ENCODE results near the gene GRPEL1. TPM values are rescaled to one million over a fixed set of nuclear protein-coding genes. Genes with fewer than 3 reads are reported as not detected.
A peak's percentile ranks its signal among the peaks of the same experiment; 100 is the strongest.

Gene GRPEL1
- total and polyA plus RNA-seq, 2 of the 13 experiments (the other 11 are each of a cell fraction or from before 2014, with no cell fraction given), result 32.3 to 141 TPM

DNA sequence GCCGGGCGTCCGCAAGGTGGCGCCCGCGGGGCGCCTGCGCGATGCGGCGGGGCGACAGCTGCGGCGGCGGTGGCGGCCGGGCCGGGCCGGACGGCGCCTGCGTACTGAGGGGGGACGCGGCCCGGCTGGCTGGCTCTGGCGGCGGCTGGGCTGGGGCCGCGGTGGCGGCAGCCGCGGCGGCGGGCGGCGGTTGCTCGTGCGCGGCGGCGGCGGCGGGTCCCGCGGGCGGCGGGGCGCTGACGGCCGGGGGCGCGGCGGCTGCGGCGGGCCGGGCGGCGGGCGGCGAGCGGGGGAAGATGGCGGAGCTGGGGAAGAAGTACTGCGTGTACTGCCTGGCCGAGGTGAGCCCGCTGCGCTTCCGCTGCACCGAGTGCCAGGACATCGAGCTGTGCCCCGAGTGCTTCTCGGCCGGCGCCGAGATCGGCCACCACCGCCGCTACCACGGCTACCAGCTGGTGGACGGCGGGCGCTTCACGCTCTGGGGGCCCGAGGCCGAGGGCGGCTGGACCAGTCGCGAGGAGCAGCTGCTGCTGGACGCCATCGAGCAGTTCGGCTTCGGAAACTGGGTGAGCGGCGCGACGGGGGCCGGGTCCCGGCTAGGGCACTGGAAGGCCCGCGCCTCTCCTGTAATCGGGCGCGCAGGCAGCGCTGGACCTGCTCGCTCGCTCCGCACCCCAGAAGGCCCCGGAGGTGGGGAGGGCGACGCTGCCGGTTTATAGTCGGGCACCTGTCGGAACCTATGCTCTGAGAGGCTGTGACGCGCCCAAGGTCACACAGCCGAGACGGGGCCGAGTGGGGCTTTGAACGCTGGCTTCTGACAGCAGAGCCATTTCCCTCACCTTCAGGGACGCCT lies 24.4 kb downstream of the GRPEL1 start, which contains the start of gene TADA2B (continued):
- TF ChIP-seq ZBTB38 (CRISPR knock-in tag; IDR thresholded peaks at IDR 0.05), result 0 out of 2 replicates have a peak, but pooled peaks have one; percentile 23
- peak; percentile 69; the same call in 1 of the 2 replicates for TF ChIP-seq PAX8 (CRISPR knock-in tag; IDR thresholded peaks at IDR 0.05; ENCODE audit: borderline replicate concordance)
- TF ChIP-seq ARID2 (CRISPR knock-in tag; IDR thresholded peaks at IDR 0.05; ENCODE audit: borderline replicate concordance), result no peak
- TF ChIP-seq SYNCRIP (IDR thresholded peaks at IDR 0.05; ENCODE audit: insufficient read depth, low read depth, low read length), result no peak
- TF ChIP-seq, protein P1, sequence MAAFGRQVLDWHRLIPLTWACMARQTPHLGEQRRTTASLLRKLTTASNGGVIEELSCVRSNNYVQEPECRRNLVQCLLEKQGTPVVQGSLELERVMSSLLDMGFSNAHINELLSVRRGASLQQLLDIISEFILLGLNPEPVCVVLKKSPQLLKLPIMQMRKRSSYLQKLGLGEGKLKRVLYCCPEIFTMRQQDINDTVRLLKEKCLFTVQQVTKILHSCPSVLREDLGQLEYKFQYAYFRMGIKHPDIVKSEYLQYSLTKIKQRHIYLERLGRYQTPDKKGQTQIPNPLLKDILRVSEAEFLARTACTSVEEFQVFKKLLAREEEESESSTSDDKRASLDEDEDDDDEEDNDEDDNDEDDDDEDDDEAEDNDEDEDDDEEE (CRISPR knock-in tag; IDR thresholded peaks at IDR 0.05), result no peak
- no peak for TF ChIP-seq ZNF446 (CRISPR knock-in tag; IDR thresholded peaks at IDR 0.05)
- no peak for TF ChIP-seq ZNF562 (CRISPR knock-in tag; IDR thresholded peaks at IDR 0.05; ENCODE audit: borderline replicate concordance)
- TF ChIP-seq ZFAT (CRISPR knock-in tag; conservative IDR thresholded peaks at IDR 0.05), result no peak; the same call in 1 of the 2 replicates
- TF ChIP-seq ASH2L (IDR thresholded peaks at IDR 0.05; ENCODE audit: insufficient read length, low read depth, low read length), result peak; percentile 55
- TF ChIP-seq AHR (CRISPR knock-in tag; IDR thresholded peaks at IDR 0.05), result no peak
- no peak for TF ChIP-seq ZNF354B (CRISPR knock-in tag; IDR thresholded peaks at IDR 0.05)
- TF ChIP-seq ZNF558 (CRISPR knock-in tag; IDR thresholded peaks at IDR 0.05; ENCODE audit: borderline replicate concordance), result no peak
- no peak for TF ChIP-seq NFKBIZ (CRISPR knock-in tag; IDR thresholded peaks at IDR 0.05)
- TF ChIP-seq, protein P2, sequence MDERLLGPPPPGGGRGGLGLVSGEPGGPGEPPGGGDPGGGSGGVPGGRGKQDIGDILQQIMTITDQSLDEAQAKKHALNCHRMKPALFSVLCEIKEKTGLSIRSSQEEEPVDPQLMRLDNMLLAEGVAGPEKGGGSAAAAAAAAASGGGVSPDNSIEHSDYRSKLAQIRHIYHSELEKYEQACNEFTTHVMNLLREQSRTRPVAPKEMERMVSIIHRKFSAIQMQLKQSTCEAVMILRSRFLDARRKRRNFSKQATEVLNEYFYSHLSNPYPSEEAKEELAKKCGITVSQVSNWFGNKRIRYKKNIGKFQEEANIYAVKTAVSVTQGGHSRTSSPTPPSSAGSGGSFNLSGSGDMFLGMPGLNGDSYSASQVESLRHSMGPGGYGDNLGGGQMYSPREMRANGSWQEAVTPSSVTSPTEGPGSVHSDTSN (CRISPR knock-in tag; IDR thresholded peaks at IDR 0.05), result no peak
- TF ChIP-seq NFE2 (CRISPR knock-in tag; IDR thresholded peaks at IDR 0.05), result no peak
- no peak for TF ChIP-seq RELA (CRISPR knock-in tag; IDR thresholded peaks at IDR 0.05)
- no peak for TF ChIP-seq TCF7L2 (IDR thresholded peaks at IDR 0.05; ENCODE audit: low read depth, low read length)
- TF ChIP-seq PTBP1 (IDR thresholded peaks at IDR 0.05; ENCODE audit: low read depth, low read length, poor library complexity, severe bottlenecking), result no peak
- TF ChIP-seq BORCS8-MEF2B (CRISPR knock-in tag; IDR thresholded peaks at IDR 0.05), result no peak
- TF ChIP-seq ZNF138 (CRISPR knock-in tag; IDR thresholded peaks at IDR 0.05; ENCODE audit: low read depth), result 0 out of 2 replicates have a peak, but pooled peaks have one; percentile 5
- no peak for TF ChIP-seq YEATS2 (CRISPR knock-in tag; IDR thresholded peaks at IDR 0.05; ENCODE audit: borderline replicate concordance)
- TF ChIP-seq, protein P3, sequence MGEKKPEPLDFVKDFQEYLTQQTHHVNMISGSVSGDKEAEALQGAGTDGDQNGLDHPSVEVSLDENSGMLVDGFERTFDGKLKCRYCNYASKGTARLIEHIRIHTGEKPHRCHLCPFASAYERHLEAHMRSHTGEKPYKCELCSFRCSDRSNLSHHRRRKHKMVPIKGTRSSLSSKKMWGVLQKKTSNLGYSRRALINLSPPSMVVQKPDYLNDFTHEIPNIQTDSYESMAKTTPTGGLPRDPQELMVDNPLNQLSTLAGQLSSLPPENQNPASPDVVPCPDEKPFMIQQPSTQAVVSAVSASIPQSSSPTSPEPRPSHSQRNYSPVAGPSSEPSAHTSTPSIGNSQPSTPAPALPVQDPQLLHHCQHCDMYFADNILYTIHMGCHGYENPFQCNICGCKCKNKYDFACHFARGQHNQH (CRISPR knock-in tag; IDR thresholded peaks at IDR 0.05), result no peak
- TF ChIP-seq IRX3 (CRISPR knock-in tag; IDR thresholded peaks at IDR 0.05; ENCODE audit: borderline replicate concordance, low read depth), result no peak
- no peak for TF ChIP-seq ZNF337 (CRISPR knock-in tag; IDR thresholded peaks at IDR 0.05; ENCODE audit: borderline replicate concordance, low read depth)
- no peak for TF ChIP-seq HMG20A (CRISPR knock-in tag; IDR thresholded peaks at IDR 0.05; ENCODE audit: borderline replicate concordance)
- TF ChIP-seq, protein P4, sequence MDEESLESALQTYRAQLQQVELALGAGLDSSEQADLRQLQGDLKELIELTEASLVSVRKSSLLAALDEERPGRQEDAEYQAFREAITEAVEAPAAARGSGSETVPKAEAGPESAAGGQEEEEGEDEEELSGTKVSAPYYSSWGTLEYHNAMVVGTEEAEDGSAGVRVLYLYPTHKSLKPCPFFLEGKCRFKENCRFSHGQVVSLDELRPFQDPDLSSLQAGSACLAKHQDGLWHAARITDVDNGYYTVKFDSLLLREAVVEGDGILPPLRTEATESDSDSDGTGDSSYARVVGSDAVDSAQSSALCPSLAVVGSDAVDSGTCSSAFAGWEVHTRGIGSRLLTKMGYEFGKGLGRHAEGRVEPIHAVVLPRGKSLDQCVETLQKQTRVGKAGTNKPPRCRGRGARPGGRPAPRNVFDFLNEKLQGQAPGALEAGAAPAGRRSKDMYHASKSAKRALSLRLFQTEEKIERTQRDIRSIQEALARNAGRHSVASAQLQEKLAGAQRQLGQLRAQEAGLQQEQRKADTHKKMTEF (CRISPR knock-in tag; IDR thresholded peaks at IDR 0.05), result no peak
- TF ChIP-seq ZFP36L2 (CRISPR knock-in tag; IDR thresholded peaks at IDR 0.05), result no peak

Measured in HepG2 (cell line).